IPS-15b (cell line): ENCODE data around the gene PHAF1.

Experiments
- H3K27me3 ChIP-seq: one replicate; pipeline ENCODE4 v1.6.1; 2013; ENCODE audit warnings: low read length; ENCODE audit not compliant: control insufficient read depth, insufficient read depth
- H3K36me3 ChIP-seq: one replicate; pipeline ENCODE4 v1.6.1; 2013; ENCODE audit warnings: low read length; ENCODE audit not compliant: control insufficient read depth, insufficient read depth
- H3K4me1 ChIP-seq: one replicate; pipeline ENCODE4 v1.6.1; 2013; ENCODE audit warnings: mild to moderate bottlenecking, low read length; ENCODE audit not compliant: control insufficient read depth, insufficient read depth
- H3K4me3 ChIP-seq: one replicate; pipeline ENCODE4 v1.5.1; 2013; ENCODE audit warnings: low read depth, low read length
- H3K9ac ChIP-seq: one replicate; pipeline ENCODE4 v1.6.1; 2013; ENCODE audit warnings: low read depth, mild to moderate bottlenecking, low read length
- H3K9me3 ChIP-seq: one replicate; pipeline ENCODE4 v1.6.1; 2013; ENCODE audit warnings: mild to moderate bottlenecking, low read length; ENCODE audit not compliant: control insufficient read depth, insufficient read depth

Gene PHAF1

GRCh38 chr16:67149276-67150046, 39.7 kb downstream of the PHAF1 start:
- Histone ChIP-seq H3K4me3 (peak overlapping the region; percentile 75), H3K4me1 (no peaks in the 10 kb centered on the region), H3K36me3 (peaks cover 36% of the 10 kb centered on the region), H3K9me3 (no peaks in the 10 kb centered on the region), H3K9ac (no peak overlapping the region), H3K27me3 (peaks cover 34% of the 10 kb centered on the region)

- H3K36me3 ChIP-seq = peaks cover 33% of the 10 kb centered on the region
- H3K27me3 ChIP-seq = peaks cover 40% of the 10 kb centered on the region
- no peak overlapping the region for H3K9ac ChIP-seq
- H3K4me1 ChIP-seq = no peaks in the 10 kb centered on the region
- peak overlapping the region; percentile 75 for H3K4me3 ChIP-seq
- H3K9me3 ChIP-seq = no peaks in the 10 kb centered on the region
Measured at GRCh38 chr16:67150047-67150832, 40.5 kb downstream of the PHAF1 start.

- peaks cover 26% of the 10 kb centered on the region for H3K36me3 ChIP-seq
- peaks cover 47% of the 10 kb centered on the region for H3K27me3 ChIP-seq
- no peaks in the 10 kb centered on the region for H3K4me1 ChIP-seq
- peak within 1 kb of the TSS; percentile 75 for H3K4me3 ChIP-seq
- peak within 1 kb of the TSS; percentile 24 for H3K9ac ChIP-seq
- H3K9me3 ChIP-seq = no peaks in the 10 kb centered on the region
Measured at GRCh38 chr16:67150833-67151396, 41.2 kb downstream of the PHAF1 start, which contains the start of gene B3GNT9. Gene B3GNT9 (minus strand): TSS chr16:67150998. CDS start chr16:67150485, 513 bp downstream.

GRCh38 chr16:67151431-67152097, 41.8 kb downstream of the PHAF1 start:
- Histone ChIP-seq H3K27me3 (peaks cover 53% of the 10 kb centered on the region), H3K4me1 (no peaks in the 10 kb centered on the region), H3K9ac (no peak overlapping the region), H3K4me3 (peak overlapping the region; percentile 75), H3K9me3 (no peaks in the 10 kb centered on the region), H3K36me3 (peaks cover 19% of the 10 kb centered on the region)

DNA sequence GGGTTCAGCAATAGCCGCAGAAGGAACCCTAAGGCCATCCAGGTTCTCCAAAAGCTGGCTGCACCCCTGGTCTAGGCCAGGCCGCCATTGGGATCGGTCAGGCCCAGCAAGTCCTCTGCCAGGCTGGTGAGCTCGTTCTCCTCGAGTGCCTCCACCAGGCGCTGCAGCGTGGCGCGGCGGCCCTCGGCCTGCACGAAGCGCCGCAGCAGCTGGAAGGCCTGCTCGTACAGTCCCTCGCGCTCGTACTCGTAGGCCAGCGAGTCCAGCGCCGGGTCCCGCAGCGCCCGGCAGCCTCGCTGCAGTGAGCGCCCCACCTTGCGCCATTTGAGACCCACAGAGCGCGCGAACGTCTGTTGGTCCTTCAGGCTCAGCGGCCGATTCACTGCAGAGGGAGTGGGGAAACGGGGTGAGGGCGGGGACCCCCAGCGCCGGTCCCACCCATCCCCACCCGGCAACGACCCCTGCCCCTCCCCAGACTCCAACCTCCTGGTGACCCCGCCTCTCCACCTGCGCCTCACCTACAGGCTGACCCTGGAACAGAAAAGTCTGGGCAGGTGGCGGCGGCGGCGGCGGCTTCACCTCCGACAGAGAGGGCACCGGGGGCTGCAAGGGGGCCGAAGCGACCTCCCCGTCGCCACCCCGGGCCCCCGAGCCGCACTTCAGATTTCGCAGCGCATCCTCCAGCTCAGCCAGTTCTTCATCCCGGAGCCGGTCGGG, 45.0 kb downstream of the PHAF1 start:
- no peaks in the 10 kb centered on the region for H3K4me1 ChIP-seq
- no peaks in the 10 kb centered on the region for H3K36me3 ChIP-seq
- H3K4me3 ChIP-seq = peak overlapping the region; percentile 43
- no peaks in the 10 kb centered on the region for H3K9me3 ChIP-seq
- no peak overlapping the region for H3K9ac ChIP-seq
- H3K27me3 ChIP-seq = peaks cover 83% of the 10 kb centered on the region

- Histone ChIP-seq H3K9ac (no peak overlapping the region), H3K36me3 (no peaks in the 10 kb centered on the region), H3K4me1 (no peaks in the 10 kb centered on the region), H3K27me3 (peaks cover 91% of the 10 kb centered on the region), H3K4me3 (peak overlapping the region; percentile 41), H3K9me3 (no peaks in the 10 kb centered on the region)
Measured at GRCh38 chr16:67155295-67156142, 45.8 kb downstream of the PHAF1 start.

- H3K4me1 ChIP-seq = no peaks in the 10 kb centered on the region
- H3K4me3 ChIP-seq = peak overlapping the region; percentile 18
- no peak overlapping the region for H3K9ac ChIP-seq
- no peaks in the 10 kb centered on the region for H3K36me3 ChIP-seq
- H3K27me3 ChIP-seq = peaks cover 95% of the 10 kb centered on the region
- no peaks in the 10 kb centered on the region for H3K9me3 ChIP-seq
Measured at GRCh38 chr16:67156143-67156844, 46.6 kb downstream of the PHAF1 start.

DNA sequence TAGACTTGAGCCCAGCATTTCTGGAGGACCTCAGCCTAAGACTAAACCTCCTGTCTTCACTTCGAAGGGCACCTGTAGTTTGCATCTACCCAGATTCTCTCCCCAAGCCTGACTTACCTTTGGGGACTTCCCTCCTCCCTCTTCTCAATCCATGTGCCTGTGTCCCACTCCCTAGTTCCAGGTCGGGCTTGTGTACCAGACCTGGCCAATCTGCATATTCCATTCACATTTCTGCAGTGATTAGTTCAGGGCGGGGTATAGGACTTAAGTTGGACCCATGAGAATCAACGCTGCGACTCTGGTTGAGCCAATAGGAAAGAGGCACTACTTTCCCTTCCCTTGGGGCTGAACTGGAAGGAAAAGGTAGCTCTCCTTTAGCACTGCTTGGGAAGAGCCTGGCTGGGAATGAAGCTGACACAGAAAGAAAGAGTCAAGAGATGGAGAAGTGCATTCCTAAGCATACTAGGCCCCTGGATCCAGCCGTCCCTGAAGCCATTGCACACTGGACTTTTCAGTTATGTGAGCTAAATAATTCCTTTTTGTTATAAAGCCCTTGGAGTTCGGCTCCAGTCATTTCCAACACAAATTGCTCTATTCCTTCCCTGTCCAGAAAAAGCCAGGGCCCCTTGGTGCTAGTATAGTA, 47.5 kb downstream of the PHAF1 start:
- Histone ChIP-seq H3K9ac (no peak overlapping the region), H3K4me1 (peaks cover 2% of the 10 kb centered on the region), H3K9me3 (no peaks in the 10 kb centered on the region), H3K27me3 (peaks cover 95% of the 10 kb centered on the region), H3K36me3 (no peaks in the 10 kb centered on the region), H3K4me3 (no peak overlapping the region)

- no peaks in the 10 kb centered on the region for H3K36me3 ChIP-seq
- no peaks in the 10 kb centered on the region for H3K9me3 ChIP-seq
- H3K4me3 ChIP-seq = peak overlapping the region; percentile 71
- peaks cover 2% of the 10 kb centered on the region for H3K4me1 ChIP-seq
- no peak overlapping the region for H3K9ac ChIP-seq
- peaks cover 95% of the 10 kb centered on the region for H3K27me3 ChIP-seq
Measured at GRCh38 chr16:67157892-67158635, 48.3 kb downstream of the PHAF1 start.
